Suppressor macrophage treated with lipopolysaccharide for 4 hours (primary cell): ENCODE measurements around the gene GCK.

Source experiments
- DNase-seq: peaks from one replicate; pipeline ENCODE4 v3.0.0-alpha.2; 2020

GCK gene

DNA sequence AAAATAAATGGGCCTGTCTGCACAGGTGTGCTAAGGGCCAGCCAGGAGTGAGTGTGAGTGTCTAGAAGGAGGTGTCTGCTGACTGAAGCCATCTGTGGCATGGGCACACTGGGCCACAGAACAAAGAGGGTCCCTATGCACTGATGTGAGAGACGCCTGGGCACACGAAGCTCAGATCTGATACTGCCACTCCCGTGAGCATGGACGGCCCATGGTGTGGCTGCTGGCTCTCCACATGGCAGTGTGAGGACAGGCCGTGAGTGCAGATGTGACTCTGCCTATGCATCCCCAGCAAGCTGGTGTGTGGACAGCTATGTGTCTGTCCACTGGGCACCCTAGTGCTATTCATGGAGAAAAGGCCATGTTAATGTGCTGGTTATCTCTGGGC is 35.3 kb downstream of the GCK start:
- DNase-seq: no peak

GRCh38 chr7:44152971-44153947 is 36.0 kb downstream of the GCK start:
- DNase-seq: no peak

DNA sequence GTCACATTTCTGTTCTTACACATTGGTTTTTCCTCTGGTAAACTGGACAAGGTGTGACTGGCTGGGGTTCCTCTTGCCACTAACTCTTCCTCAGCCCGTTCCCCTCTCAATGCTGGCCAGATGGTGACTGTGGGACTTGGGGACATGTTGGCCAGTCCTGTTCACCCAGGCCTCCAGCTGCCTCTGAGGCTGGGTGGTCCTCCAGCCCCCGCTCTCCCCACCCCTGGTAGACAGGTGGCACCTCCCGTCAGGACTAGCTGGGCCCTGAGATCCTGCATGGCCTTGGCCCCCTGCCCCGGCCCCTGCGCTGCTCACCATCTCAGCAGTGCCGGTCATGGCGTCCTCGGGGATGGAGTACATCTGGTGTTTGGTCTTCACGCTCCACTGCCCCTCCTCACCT is 37.3 kb downstream of the GCK start:
- no peak for DNase-seq

DNA sequence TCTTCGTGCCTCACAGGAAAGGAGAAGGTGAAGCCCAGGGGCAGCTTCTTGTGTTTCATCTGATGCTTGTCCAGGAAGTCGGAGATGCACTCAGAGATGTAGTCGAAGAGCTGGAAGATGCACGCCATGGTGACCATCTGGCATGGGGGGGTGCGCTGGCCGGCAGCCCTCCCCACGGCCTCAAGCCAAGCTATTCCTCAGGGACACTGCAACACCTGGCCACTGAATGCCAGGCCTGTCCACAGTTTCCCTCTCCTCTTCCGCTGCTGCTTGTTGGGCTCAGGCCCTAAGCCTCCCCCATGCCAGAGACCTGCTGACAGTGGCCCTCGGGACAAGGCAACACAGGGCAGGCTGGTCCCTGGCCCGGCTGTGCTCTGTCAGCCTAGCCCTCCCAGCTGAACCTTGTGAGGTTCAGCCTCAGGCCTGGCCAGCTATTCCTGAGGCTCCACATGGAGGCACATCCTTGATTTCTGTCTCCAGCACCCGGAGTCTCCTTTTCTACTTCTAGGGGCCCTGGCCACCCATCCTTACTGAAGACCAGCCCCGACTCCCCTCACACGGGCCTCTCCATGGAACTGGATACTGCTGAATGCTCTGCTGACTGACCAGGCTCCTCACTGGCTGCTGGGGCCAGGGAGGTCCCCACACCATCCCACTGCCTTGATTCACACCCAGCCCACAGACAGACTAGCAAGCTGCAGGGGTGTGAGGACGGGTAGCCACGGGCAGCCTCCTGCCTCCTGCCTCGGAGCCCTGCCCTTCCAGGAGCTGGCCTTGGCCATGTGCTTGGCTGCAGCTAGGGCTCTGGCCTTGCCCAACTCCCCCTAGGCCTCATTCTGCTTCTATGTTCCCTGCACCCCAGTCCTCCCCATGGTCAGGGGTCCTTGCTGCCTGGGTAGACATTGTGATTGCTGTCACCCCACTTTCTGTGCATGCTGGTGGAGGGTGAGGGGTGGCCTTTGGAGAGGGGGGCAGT is 38.0 kb downstream of the GCK start:
- DNase-seq: no peak

GRCh38 chr7:44150466-44150832 is 38.8 kb downstream of the GCK start:
- DNase-seq: no peak

GRCh38 chr7:44149571-44150465 is 39.4 kb downstream of the GCK start:
- DNase-seq: no peak

GRCh38 chr7:44148961-44149536 is 40.2 kb downstream of the GCK start:
- no peak for DNase-seq

DNA sequence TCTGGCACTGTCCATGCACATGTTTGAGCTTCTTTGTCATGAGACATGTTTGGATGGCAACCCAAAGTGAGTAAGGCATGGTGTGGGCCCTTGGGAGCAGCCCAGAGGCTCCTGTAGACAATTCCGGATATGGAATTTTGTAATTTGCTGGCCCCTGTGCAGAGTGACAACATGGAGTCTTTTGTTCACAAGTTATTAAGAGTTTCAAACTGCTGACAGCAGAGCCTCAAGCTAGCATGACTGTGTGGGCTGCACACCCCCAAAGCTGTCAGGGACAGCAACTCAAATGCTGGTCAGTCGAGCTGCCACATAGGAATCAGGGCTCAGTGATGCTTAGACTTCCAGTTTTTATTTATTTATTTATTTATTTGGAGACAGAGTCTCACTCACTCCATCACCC is 41.1 kb downstream of the GCK start:
- no peak for DNase-seq

DNA sequence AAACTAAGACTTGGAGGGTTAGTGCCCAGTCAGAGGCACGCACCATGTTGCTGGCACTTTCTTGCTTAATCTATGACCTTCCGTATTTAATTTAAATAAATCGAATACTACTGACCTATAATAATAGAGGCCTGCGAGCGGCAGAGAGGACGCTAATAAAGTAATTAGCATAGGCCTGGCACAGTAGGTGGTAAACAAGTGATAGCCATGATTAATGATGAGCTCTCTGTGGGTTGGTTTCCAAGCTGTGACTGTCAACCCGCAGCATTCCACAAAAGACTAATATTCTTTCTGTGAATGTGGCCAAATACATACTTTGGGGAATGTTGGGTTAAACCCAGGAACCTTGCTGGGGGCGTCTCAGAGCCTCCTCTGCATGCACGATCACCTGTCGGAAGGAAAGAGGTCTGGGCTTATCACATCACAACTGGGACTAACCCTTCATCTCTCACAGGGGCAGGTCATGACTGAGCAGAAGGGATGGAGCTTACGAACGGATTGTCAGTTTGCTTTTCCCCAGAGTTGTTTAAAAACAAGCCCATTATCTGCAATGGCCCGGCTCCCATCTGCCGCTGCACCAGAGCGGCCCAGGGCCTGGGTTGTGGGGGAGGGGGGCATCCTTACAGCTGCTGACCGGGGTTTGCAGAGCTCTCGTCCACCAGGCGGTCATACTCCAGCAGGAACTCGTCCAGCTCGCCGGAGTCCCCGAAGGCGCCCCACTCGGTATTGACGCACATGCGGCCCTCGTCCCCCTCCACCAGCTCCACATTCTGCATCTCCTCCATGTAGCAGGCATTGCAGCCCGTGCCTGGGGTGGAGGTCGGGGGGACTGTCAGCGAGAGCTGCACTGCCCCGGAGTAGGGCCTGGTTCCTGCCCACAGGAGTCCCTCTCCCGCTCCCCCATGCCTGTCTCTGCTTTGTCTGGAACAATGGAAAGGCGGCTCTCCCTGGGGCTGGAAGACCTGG is 41.9 kb downstream of the GCK start:
- no peak for DNase-seq

DNA sequence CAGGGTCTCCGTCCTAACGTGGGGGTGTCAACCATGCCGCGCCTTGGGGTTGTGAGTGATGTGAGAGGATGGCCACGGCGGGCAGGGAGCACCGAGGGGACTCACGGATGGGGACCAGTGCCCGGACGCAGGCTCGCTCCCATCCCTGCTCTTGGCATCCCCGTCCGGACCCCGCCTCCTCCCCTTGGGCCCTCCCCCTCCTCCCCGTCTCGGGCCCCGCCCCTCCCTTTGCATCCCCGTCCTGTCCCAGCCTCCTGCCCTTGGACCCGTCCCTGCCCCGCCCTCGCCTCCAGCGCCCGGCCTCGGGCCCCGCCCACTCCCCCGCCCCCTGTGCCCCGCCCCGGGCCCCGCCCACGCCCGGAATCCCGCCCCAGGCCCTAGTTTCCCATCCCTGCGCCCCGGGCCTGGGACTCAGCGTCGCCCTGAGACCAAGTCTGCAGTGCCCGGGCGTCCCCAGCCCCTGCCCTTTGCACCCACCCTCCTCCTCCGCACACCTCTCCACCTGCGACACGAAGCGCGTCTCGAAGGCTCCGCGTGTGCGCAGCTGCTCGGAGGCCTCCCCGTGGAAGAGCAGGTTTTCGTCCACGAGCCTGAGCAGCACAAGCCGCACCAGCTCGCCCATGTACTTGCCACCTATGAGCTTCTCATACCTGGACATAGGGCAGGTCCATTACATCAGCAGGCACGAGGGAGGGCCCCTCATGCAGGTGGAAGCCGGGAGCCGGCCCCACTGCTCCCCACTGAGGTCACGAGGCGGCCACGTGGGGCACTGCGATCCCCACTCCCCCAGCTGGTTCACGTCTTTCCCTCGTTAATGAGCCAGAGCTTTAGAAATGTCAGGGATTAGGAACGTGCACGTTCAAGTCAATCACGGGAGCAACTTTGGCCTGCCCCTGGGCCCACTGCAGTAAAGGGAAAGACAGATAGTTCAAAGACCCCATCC is 43.0 kb downstream of the GCK start:
- DNase-seq: peak; percentile 50

GRCh38 chr7:44145479-44145968 is 43.7 kb downstream of the GCK start:
- DNase-seq: no peak

- no peak for DNase-seq
Observed at GRCh38 chr7:44144968-44145478, 44.2 kb downstream of the GCK start.

DNA sequence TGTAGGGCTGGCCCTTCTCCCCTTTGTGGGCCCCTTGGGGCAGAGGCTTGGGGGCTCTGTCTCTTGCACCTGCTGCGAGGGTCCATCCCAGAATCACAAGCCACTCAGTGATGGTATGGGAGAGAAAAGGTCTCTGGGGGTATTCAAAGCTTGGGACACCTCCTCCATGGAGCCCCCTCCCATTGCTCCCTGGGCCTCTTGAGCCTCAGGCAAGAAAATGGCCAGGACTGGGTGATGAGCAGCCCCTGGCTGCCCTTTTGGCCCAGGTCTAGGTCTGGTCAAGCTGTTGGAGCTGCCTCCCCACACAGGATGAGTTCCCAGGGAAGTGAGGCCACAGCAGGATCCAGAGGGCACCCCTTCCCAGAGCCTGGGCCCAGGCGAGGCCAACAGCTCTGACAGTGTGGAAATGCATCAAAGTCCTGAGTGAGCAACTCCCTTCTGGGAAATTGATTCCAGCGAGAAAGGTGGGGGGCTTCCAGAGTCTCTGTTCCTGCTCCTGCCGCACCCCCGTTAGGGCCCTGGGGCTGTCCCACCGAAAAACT is 44.7 kb downstream of the GCK start:
- no peak for DNase-seq

DNA sequence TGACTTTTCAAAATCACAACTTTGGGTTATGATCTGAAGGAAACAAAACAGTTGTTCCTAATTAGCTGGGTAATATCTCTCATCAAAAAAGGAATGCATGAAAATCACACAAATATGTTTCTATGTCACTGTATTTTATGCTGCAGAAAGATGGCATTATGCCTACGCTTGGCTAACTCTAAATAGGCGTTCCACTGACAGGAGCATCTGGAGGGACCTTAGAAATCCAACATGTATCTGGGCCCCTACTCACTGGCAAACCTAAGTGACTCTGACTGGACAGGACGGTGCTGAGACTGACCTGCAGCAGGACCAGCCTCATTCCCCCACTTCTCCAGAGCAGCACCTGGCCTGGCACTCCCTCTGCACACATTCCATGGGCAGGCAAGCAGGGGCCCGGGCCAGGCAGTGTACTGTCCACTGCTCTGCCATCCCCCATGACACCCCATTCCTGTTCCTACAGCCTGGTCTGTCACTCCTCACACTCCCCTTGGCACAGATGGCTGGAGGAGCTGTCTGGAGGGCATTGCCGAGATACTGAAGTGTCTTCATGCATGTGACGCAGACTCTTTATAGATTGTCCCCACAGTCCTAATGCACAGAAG is 45.5 kb downstream of the GCK start:
- no peak for DNase-seq

DNA sequence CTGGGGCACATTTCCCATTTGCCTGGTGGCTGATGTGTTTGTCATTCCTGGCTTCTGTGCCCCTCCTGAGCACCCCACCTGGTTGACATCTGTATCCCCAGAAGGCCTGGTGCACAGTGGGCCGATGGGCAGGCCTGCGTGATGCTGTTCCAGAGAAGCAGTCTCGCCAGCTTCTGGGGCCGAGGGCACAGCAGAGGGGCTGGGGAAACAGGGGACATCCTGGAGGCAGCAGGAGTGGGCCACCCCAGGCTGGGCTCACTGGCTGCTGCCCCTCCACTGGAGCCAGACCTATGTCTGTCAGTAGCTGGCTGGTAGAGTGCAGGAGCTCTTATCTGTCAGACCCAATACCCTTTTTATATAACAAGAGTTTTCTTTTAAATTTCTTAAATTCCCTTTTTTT is 47.2 kb downstream of the GCK start:
- no peak for DNase-seq

- DNase-seq: no peak
Observed at GRCh38 chr7:44141221-44141850, 47.9 kb downstream of the GCK start, which contains the start of gene MYL7. Gene MYL7, minus strand, starts transcription at chr7:44141332. Its CDS starts 27 bp downstream, at chr7:44141305.

GRCh38 chr7:44140341-44140740 is 48.9 kb downstream of the GCK start:
- DNase-seq: no peak
